ENCODE data around the gene ANKFN1. TPM values are rescaled to one million over a fixed set of nuclear protein-coding genes. Genes with fewer than 3 reads are reported as not detected.

The ANKFN1 gene
- total RNA-seq, 6 experiments from 2014 or later: 0.07 to 0.81 (median 0.45) TPM

- no peaks in the 10 kb centered on the region for H3K9me3 Mint-ChIP-seq
- TF ChIP-seq CTCF (IDR thresholded peaks at IDR 0.05): no peak
- no peak for DNase-seq
- no peaks in the 10 kb centered on the region; the same call in 1 of the 2 replicates for H3K27me3 Mint-ChIP-seq (ENCODE audit: insufficient read depth)
- H3K4me1 Mint-ChIP-seq (ENCODE audit: low read depth): no peaks in the 10 kb centered on the region; the same call in 1 of the 2 replicates
- H3K27ac Mint-ChIP-seq: no peak overlapping the region
- H3K4me3 Mint-ChIP-seq: no peak overlapping the region
- H3K36me3 Mint-ChIP-seq (ENCODE audit: low read depth): no peaks in the 10 kb centered on the region
These were observed 333.5 kb downstream of the ANKFN1 start for GRCh38 chr17:56486732-56487131.

GRCh38 chr17:56488800-56489199, 335.5 kb downstream of the ANKFN1 start:
- no peaks in the 10 kb centered on the region; the same call in 1 of the 2 replicates for H3K4me1 Mint-ChIP-seq (ENCODE audit: low read depth)
- no peak for DNase-seq
- no peaks in the 10 kb centered on the region for H3K9me3 Mint-ChIP-seq
- no peaks in the 10 kb centered on the region for H3K36me3 Mint-ChIP-seq (ENCODE audit: low read depth)
- TF ChIP-seq CTCF (IDR thresholded peaks at IDR 0.05): no peak
- no peak overlapping the region for H3K4me3 Mint-ChIP-seq
- no peak overlapping the region for H3K27ac Mint-ChIP-seq
- H3K27me3 Mint-ChIP-seq (ENCODE audit: insufficient read depth): peaks cover 2% of the 10 kb centered on the region; the same call in 1 of the 2 replicates

- Mint-ChIP-seq H3K36me3 (ENCODE audit: low read depth) (no peaks in the 10 kb centered on the region), H3K4me1 (ENCODE audit: low read depth) (peaks cover under 1% of the 10 kb centered on the region; the same call in 1 of the 2 replicates), H3K27me3 (ENCODE audit: insufficient read depth) (peaks cover 2% of the 10 kb centered on the region; the same call in 1 of the 2 replicates), H3K9me3 (no peaks in the 10 kb centered on the region), H3K27ac (no peak overlapping the region), H3K4me3 (no peak overlapping the region)
- TF ChIP-seq CTCF (IDR thresholded peaks at IDR 0.05): no peak
- DNase-seq: no peak
These were observed 336.7 kb downstream of the ANKFN1 start for GRCh38 chr17:56489980-56490379.

GRCh38 chr17:56495556-56495955, 342.3 kb downstream of the ANKFN1 start:
- H3K36me3 Mint-ChIP-seq (ENCODE audit: low read depth): no peaks in the 10 kb centered on the region
- H3K4me1 Mint-ChIP-seq (ENCODE audit: low read depth): peaks cover 9% of the 10 kb centered on the region; the same call in 1 of the 2 replicates
- no peak for TF ChIP-seq CTCF (IDR thresholded peaks at IDR 0.05)
- peaks cover 2% of the 10 kb centered on the region for H3K27me3 Mint-ChIP-seq (ENCODE audit: insufficient read depth)
- H3K27ac Mint-ChIP-seq: no peak overlapping the region
- no peak overlapping the region for H3K4me3 Mint-ChIP-seq
- DNase-seq: no peak
- H3K9me3 Mint-ChIP-seq: no peaks in the 10 kb centered on the region

GRCh38 chr17:56497132-56497531, 343.9 kb downstream of the ANKFN1 start:
- Mint-ChIP-seq H3K9me3 (no peaks in the 10 kb centered on the region), H3K36me3 (ENCODE audit: low read depth) (no peaks in the 10 kb centered on the region), H3K4me3 (no peak overlapping the region), H3K4me1 (ENCODE audit: low read depth) (peaks cover 22% of the 10 kb centered on the region; the same call in 1 of the 2 replicates), H3K27ac (no peak overlapping the region), H3K27me3 (ENCODE audit: insufficient read depth) (peaks cover 1% of the 10 kb centered on the region)
- no peak for DNase-seq
- TF ChIP-seq CTCF (IDR thresholded peaks at IDR 0.05): no peak

Data from HFFc6 (cell line).